ENCODE measurements around the gene ITGB6. TPM values are rescaled to one million over a fixed set of nuclear protein-coding genes. Genes with fewer than 3 reads are reported as not detected.

ITGB6 gene
- total RNA-seq, 1 experiment from 2014 or later = 6.9 TPM

GRCh38 chr2:160141419-160141818 lies 58.7 kb downstream of the ITGB6 start:
- POLR2A ChIA-PET = interaction anchor here (0.7 kb wide), 2 partner anchors 9 to 783 kb away, joined by 3 to 4 read pairs; no protein-coding TSS in a partner anchor
- no TSS peak for BruUV-seq (replicated peaks)
- H3K36me3 Mint-ChIP-seq (ENCODE audit: insufficient read depth, unreplicated experiment) = no peaks in the 10 kb centered on the region
- H3K4me1 Mint-ChIP-seq (ENCODE audit: insufficient read depth, unreplicated experiment) = peaks cover 7% of the 10 kb centered on the region
- no peak for DNase-seq (ENCODE audit: unreplicated experiment)
- no peak for TF ChIP-seq CTCF (IDR thresholded peaks at IDR 0.05; ENCODE audit: unreplicated experiment)
- H3K27me3 Mint-ChIP-seq (ENCODE audit: insufficient read depth, unreplicated experiment) = no peaks in the 10 kb centered on the region
- CTCF ChIA-PET = interaction anchor here (0.6 to 1.0 kb wide), 5 partner anchors 28 to 829 kb away, joined by 3 to 6 read pairs (median 3); no protein-coding TSS in a partner anchor
- H3K4me3 Mint-ChIP-seq (ENCODE audit: unreplicated experiment) = no peak overlapping the region
- intact Hi-C loops (cut with micrococcal nuclease) = no loop called here
- no peak overlapping the region for H3K27ac Mint-ChIP-seq (ENCODE audit: low read depth, unreplicated experiment)
- H3K9me3 Mint-ChIP-seq (ENCODE audit: unreplicated experiment) = no peaks in the 10 kb centered on the region

GRCh38 chr2:160140471-160140870 lies 59.6 kb downstream of the ITGB6 start:
- H3K36me3 Mint-ChIP-seq (ENCODE audit: insufficient read depth, unreplicated experiment) = no peaks in the 10 kb centered on the region
- no peak for TF ChIP-seq CTCF (IDR thresholded peaks at IDR 0.05; ENCODE audit: unreplicated experiment)
- no TSS peak for BruUV-seq (replicated peaks)
- ChIA-PET CTCF (interaction anchor here (0.6 to 1.0 kb wide), 4 partner anchors 50 to 838 kb away, joined by 3 to 6 read pairs (median 3); no protein-coding TSS in a partner anchor), POLR2A (interaction anchor here (0.7 kb wide), 1 partner anchor 148 kb away, joined by 3 read pairs; no protein-coding TSS in a partner anchor)
- DNase-seq (ENCODE audit: unreplicated experiment) = no peak
- H3K27ac Mint-ChIP-seq (ENCODE audit: low read depth, unreplicated experiment) = no peak overlapping the region
- H3K4me1 Mint-ChIP-seq (ENCODE audit: insufficient read depth, unreplicated experiment) = peaks cover 7% of the 10 kb centered on the region
- intact Hi-C loops (cut with micrococcal nuclease) = no loop called here
- no peaks in the 10 kb centered on the region for H3K27me3 Mint-ChIP-seq (ENCODE audit: insufficient read depth, unreplicated experiment)
- no peaks in the 10 kb centered on the region for H3K9me3 Mint-ChIP-seq (ENCODE audit: unreplicated experiment)
- H3K4me3 Mint-ChIP-seq (ENCODE audit: unreplicated experiment) = no peak overlapping the region

- H3K4me3 Mint-ChIP-seq (ENCODE audit: unreplicated experiment) = no peak overlapping the region
- H3K27ac Mint-ChIP-seq (ENCODE audit: low read depth, unreplicated experiment) = no peak overlapping the region
- BruUV-seq (replicated peaks) = no TSS peak
- intact Hi-C loops (cut with micrococcal nuclease) = no loop called here
- H3K9me3 Mint-ChIP-seq (ENCODE audit: unreplicated experiment) = no peaks in the 10 kb centered on the region
- ChIA-PET CTCF (no interaction called here), POLR2A (interaction anchor here (0.7 to 1.9 kb wide), 4 partner anchors 8 to 148 kb away, joined by 3 to 4 read pairs (median 3); no protein-coding TSS in a partner anchor)
- no peaks in the 10 kb centered on the region for H3K27me3 Mint-ChIP-seq (ENCODE audit: insufficient read depth, unreplicated experiment)
- H3K4me1 Mint-ChIP-seq (ENCODE audit: insufficient read depth, unreplicated experiment) = peaks cover 7% of the 10 kb centered on the region
- DNase-seq (ENCODE audit: unreplicated experiment) = no peak
- no peak for TF ChIP-seq CTCF (IDR thresholded peaks at IDR 0.05; ENCODE audit: unreplicated experiment)
- H3K36me3 Mint-ChIP-seq (ENCODE audit: insufficient read depth, unreplicated experiment) = no peaks in the 10 kb centered on the region
These were observed 60.1 kb downstream of the ITGB6 start for GRCh38 chr2:160139991-160140390.

- BruUV-seq (replicated peaks) = no TSS peak
- Mint-ChIP-seq H3K4me1 (ENCODE audit: insufficient read depth, unreplicated experiment) (peaks cover 7% of the 10 kb centered on the region), H3K4me3 (ENCODE audit: unreplicated experiment) (no peak overlapping the region), H3K9me3 (ENCODE audit: unreplicated experiment) (no peaks in the 10 kb centered on the region), H3K36me3 (ENCODE audit: insufficient read depth, unreplicated experiment) (no peaks in the 10 kb centered on the region), H3K27ac (ENCODE audit: low read depth, unreplicated experiment) (no peak overlapping the region), H3K27me3 (ENCODE audit: insufficient read depth, unreplicated experiment) (no peaks in the 10 kb centered on the region)
- DNase-seq (ENCODE audit: unreplicated experiment) = no peak
- TF ChIP-seq CTCF (IDR thresholded peaks at IDR 0.05; ENCODE audit: unreplicated experiment) = no peak
- CTCF ChIA-PET = no interaction called here
- POLR2A ChIA-PET = interaction anchor here (1.3 to 1.9 kb wide), 3 partner anchors 9 to 33 kb away, joined by 3 to 4 read pairs (median 3); no protein-coding TSS in a partner anchor
- intact Hi-C loops (cut with micrococcal nuclease) = no loop called here
These were observed 60.7 kb downstream of the ITGB6 start for GRCh38 chr2:160139350-160139749.

Measured in MCF 10A (cell line).